C4-2B (cell line): ENCODE measurements around the gene SCYL1.

Experiments
- ZFX ChIP-seq: fragments of 450-650 bp; IDR thresholded peaks from 2 replicates; pipeline ENCODE4 v1.6.1; 2017
- TF ChIP-seq, protein P1 (sequence below): fragments of 450-650 bp; conservative IDR thresholded peaks from 2 replicates; pipeline ENCODE4 v1.5.1; 2017; ENCODE audit warnings: mild to moderate bottlenecking

DNA sequence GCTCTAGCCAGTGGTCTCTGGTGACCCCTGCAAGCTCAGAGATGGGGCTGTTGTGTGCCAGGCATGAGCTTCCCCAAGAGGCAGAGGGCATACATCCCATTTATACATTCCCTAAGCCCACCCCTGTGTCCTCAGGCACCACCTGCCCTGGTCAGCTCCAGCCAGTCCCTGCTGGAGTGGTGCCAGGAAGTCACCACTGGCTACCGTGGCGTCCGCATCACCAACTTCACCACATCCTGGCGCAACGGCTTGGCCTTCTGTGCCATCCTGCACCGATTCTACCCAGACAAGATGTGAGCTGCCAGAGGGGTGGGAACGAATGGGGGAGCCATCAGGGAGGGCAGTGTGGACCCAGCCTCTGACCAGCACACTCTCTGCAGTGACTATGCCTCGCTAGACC, 59.2 kb downstream of the SCYL1 start:
- TF ChIP-seq, protein P1, sequence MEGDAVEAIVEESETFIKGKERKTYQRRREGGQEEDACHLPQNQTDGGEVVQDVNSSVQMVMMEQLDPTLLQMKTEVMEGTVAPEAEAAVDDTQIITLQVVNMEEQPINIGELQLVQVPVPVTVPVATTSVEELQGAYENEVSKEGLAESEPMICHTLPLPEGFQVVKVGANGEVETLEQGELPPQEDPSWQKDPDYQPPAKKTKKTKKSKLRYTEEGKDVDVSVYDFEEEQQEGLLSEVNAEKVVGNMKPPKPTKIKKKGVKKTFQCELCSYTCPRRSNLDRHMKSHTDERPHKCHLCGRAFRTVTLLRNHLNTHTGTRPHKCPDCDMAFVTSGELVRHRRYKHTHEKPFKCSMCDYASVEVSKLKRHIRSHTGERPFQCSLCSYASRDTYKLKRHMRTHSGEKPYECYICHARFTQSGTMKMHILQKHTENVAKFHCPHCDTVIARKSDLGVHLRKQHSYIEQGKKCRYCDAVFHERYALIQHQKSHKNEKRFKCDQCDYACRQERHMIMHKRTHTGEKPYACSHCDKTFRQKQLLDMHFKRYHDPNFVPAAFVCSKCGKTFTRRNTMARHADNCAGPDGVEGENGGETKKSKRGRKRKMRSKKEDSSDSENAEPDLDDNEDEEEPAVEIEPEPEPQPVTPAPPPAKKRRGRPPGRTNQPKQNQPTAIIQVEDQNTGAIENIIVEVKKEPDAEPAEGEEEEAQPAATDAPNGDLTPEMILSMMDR: no peak
- TF ChIP-seq ZFX: no peak
